Activated T-helper 9 cell treated with anti-CD3 and anti-CD28 coated beads, Interleukin-2, amount 50 U/mL, for 16 hours (primary cell): ENCODE data around the gene ADPRS.

Experiments
- DNase-seq: peaks from one replicate; pipeline ENCODE4 v3.0.0-alpha.2; 2020; ENCODE audit warnings: low read depth

ADPRS gene

DNA sequence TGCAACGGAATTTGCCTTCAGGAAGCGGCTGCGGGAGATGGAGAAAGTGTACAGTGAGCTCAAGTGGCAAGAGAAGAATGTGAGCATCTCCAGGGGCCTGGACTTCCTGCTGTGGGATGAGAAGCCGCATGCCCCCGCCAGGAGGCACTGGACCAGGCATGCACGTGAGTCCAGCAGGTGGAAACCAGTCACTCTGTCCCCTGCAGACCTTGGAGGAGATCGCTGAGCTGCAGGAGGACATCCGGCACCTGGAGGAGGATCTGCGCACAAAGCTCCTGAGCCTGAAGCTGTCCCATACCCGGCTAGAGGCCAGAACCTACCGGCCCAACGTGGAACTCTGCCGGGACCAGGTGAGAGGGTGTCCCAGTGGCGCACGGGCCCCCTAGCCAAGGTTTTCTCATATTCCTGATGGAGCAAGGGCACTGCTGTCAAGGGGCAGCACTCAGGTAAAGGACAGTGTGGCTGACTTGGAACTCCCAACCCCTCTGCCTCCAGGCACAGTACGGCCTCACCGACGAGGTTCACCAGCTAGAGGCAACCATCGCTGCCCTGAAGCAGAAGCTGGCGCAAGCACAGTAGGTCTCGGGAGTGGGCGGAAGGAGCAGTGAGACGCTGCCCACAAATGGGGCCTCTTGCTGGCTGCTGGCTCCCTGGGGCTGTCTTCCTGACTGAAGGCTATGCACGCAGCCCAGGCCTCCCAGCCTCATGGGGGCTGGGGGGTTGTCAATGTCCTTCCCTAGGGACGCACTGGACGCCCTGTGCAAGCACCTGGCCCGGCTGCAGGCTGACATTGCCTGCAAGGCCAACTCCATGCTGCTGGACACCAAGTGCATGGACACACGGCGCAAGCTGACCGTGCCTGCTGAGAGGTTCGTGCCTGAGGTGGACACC is 1.2 kb upstream of the ADPRS start:
- no peak for DNase-seq

DNA sequence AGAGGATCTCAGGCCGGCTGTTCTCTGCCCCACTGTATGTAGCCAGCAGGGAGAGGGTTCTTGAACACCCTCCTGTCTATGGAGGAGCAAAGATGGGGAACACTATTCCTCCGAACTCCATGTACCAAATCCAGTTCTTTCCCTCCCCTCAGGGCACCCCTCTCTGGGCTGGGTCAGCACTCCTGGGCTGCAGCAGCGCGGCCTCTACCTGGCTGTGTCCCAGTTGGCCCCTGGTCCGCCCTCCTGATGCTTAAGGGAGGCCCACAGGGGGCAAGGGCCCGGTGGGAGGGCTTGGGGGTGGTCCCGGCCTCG is 471 bp upstream of the ADPRS start:
- no peak for DNase-seq

DNA sequence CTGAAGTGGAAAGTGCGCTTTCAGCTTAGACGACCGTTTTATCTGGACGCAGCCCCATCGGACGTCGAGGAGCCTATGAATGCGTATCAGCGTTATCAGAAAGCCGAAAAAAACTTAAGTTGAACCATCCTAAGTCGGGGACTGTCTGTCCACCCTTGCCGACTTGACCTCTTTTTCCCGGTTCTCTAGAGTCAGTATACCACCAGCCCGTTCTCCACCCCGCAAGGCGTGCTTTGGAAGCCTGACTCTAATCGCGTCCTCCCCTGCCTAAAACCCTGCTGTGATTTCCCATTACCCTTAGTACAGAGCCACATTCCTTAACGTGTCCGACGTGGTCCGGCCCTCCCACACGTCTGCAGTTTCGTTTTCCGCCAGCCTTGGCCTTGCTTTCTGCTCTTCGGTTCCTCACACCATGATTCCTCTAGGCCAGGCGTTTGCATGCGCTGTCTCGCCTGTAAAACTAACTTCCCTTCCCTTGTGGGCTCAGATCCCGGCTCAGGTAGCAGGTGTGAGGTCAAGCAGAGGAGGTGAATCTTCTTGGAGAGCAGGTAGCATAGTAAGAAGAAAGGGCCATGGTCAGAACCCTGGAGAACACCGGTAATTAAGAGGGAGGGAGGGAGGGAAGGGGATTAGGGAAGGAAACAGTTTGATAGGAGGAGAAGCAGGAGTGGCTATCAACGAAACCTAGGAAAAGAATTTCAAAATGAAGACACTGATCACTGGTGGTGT is 865 bp downstream of the ADPRS start:
- DNase-seq, result no peak

GRCh38 chr1:36091141-36091540 is 2.4 kb downstream of the ADPRS start:
- no peak for DNase-seq

- DNase-seq, result no peak
These were observed 3.0 kb downstream of the ADPRS start for GRCh38 chr1:36091698-36092097.

DNA sequence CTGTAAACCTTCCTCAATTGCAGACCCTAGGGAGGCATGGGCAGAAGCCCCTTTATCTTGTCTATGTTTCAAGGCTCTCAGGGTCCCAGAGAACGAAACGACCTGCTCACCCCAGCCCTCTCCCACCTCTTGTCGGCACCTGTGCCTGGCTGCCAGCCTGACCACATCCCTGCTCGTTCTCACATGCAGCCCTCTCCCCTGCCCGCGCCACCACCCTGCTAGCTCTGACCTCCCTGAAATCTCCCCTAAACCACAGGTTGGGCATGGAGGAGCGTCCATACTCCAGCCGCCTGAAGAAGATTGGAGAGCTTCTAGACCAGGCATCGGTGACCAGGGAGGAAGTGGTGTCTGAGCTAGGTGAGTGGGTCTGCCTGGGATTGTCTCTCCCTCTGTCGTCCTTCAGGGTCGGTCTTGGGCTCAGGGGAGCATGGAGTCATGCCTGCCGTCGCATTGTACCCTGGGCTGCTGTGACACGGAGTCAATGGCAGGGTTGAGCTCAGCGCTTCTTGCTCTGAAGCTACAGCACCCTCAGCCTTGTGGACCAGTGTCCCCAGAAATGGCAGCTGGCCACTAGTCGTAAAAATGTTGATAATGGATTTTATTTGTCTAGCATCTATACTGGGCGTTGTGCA is 3.6 kb downstream of the ADPRS start:
- no peak for DNase-seq

DNA sequence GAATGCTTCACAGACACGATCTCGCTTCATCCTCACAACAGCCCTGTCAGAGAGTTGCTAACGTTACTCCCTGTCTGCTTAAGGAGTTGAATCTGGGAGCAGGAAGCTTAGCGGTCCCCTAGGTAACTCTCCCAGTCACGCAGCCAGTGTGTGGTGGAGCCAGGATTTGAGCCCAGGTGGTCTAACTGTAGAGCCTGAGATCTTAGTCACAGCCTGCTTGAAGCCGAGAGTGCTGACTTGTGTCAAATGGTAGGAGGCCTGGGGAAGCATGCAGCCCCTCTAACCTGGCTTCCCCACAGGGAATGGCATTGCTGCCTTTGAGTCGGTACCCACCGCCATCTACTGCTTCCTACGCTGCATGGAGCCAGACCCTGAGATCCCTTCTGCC is 4.1 kb downstream of the ADPRS start:
- DNase-seq, result no peak

DNA sequence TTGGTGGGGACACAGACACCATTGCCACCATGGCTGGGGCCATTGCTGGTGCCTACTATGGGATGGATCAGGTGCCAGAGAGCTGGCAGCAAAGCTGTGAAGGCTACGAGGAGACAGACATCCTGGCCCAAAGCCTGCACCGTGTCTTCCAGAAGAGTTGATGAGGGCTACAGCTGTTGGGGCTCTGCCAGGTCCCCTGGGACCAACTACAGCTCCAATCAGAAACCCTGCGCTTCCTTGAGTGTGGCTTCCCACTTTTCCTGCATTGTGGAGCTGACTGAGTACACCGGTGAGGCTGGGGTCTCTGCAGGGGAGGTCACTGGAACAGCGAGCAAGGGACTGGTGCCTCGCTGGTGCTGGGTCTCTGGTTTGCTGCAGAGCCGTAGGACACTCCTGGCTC is 4.5 kb downstream of the ADPRS start:
- no peak for DNase-seq

GRCh38 chr1:36093929-36094328 is 5.2 kb downstream of the ADPRS start:
- no peak for DNase-seq

- DNase-seq, result no peak
These were observed 5.9 kb downstream of the ADPRS start for GRCh38 chr1:36094621-36095061.

DNA sequence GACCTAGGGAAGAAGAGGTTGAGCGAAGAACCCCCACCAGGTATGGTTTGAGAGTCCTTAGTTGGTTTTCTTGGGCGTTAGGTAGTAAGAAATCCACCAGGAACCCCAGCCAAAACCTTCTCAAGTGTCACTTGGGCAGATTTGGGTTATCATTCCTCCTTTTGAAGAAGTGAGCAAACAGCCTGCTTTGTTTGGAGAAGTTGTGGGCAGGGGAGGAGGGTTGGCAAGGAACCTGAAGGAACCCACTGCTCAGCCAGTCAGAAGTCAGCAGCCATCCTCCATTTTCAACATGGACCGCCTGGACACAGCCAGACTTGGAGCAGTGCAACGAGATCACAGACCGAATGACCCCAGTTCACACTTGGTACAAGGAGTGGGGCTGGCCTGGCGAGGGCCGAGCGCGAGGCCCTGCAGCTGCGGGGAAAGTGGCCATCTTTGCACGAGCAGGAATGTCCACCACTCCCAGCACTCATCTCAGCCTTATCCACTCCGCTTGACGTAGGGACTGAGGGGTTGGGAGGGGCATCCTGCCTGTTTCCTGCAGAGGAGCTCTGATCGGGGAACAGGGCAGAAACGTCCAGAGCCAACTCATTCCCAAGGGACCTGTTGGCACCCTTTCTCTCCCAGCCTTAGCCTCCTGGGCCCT is 7.2 kb downstream of the ADPRS start:
- no peak for DNase-seq

GRCh38 chr1:36096500-36097432 is 8.1 kb downstream of the ADPRS start:
- DNase-seq, result no peak

DNA sequence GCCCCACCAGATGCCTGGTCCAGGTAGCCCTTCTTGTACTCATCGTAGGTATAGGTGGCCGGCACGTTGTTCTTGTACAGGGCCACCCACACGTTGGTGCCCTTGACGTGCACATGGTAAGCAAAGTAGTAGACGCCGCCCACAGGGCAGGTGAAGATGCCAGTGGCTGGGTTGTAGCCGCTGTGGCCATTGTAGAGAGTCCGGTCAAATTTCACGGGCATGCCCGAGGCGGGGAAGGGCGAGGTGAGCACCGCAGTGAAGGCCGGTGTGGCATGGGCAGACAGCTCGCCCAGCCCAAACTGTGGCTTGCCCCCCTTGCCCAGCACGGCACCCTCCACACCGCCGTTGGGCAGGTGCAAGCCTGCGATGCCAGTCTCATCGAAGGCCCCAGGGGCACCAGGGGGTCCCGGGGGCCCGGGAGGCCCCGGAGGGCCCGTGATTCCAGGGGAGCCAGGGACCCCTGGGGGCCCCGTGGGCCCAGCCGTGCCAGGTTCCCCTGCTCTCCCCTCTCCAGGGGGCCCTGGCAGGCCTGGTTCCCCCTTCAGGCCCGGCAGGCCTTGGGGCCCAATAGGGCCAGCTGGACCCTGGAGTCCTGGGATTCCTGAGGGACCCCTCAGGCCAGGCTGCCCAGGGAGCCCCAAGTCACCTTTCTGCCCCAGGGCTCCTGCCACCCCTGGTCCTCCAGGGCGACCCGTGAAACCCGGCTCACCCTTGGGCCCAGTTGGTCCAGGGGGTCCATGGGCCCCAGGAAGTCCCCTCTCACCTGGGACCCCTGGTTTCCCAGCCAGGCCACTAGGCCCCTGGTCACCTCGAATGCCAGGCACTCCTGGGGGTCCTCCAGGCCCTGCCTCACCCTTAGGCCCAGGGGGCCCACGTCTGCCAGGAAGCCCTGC is 9.2 kb downstream of the ADPRS start:
- DNase-seq, result no peak

DNA sequence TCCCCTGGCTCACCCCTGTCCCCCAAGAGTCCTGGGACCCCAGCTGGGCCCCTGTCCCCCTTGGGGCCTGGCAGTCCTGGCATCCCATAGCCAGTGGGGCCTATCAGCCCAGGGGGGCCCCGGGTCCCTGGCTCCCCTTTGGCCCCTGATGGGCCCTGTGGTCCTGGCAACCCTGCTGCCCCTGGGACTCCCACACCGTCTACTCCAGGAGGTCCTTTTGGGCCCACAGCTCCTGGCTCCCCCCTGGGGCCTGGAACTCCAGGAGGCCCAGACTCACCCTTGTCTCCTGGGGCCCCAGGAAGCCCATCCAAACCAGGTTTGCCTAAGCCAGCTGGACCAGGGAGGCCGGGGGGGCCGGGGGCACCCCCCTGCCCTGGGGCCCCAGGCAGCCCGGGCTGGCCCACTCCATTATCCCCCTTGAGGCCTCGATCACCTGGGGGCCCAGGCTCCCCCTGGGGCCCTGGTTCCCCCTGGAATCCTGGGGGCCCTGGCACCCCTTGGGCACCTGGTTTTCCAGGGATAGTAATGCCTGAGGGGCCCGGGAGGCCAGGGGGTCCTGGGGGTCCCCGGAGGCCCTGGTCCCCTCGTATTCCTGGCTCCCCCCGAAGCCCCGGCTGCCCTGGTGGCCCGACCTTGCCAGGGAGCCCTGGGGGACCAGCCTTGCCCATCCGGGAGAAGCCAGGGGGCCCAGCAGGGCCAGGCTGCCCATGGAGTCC is 10.1 kb downstream of the ADPRS start:
- no peak for DNase-seq

DNA sequence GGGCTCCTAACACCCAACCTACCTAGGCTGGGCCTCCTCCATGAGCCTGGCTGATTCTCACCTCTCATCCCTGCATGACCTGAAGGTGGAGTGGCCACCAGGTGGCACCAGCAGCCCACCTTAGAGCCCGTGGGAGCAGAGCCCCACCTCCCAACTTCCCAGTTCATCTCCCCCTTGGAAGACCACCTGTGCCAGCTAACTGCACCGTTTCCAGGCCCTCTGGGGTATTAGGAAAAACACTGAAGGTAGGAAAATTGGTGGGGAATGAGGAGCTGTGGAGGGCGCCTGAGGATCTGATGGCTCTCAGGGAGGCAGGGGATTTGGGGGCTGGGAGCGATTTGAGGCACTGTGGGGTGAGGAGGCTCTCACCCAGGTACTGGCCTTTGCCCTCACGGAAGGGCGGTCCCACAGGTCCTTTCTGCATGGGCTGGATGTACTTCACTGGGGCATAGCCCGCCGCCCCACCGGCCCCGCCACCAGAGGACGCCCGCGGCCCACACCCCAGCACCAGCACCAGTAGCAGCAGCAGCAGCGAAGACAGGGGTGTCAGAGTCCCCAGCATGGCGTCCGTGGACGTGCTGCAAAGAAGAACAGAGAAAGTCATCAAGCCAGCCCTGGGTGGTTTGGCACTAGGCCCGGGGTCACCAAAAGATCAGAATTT is 11.1 kb downstream of the ADPRS start:
- peak; percentile 62 for DNase-seq

GRCh38 chr1:36100376-36100775 is 11.7 kb downstream of the ADPRS start:
- DNase-seq, result no peak

- DNase-seq, result no peak
These were observed 12.9 kb downstream of the ADPRS start for GRCh38 chr1:36101546-36101945.

DNA sequence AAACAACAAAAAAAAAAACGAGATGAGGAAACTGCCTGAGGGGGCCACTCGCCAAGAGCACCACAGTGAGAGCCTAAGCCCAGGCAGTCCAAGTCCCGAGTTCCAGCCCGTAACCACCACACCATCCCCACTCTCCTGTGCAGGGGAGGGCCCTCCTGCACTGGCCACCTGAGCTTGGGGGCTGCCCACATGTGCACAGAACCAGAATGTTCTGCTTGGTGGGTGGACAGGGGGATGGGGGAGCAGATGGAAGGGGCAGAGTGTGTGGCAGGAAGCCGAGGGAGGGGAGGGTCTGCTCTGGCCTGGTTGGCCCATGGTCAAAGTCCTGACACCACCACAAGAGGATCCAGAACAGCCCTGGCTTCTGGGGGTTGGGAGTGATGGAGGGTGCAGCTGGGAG is 17.6 kb downstream of the ADPRS start:
- DNase-seq, result no peak

GRCh38 chr1:36107394-36107793 is 18.7 kb downstream of the ADPRS start:
- DNase-seq, result no peak
